COLO829 (cell line): Measurements from ENCODE around the gene ZNF189.
"Not testable (repeated sequence)": the region's sequence is repeated elsewhere in the genome, so short reads cannot be mapped to it uniquely, and the experiment has no call there.

Experiments used
- DNase-seq: peaks from one replicate; pipeline ENCODE4 v3.0.0; 2012; ENCODE audit warnings: low spot score

Gene ZNF189

DNA sequence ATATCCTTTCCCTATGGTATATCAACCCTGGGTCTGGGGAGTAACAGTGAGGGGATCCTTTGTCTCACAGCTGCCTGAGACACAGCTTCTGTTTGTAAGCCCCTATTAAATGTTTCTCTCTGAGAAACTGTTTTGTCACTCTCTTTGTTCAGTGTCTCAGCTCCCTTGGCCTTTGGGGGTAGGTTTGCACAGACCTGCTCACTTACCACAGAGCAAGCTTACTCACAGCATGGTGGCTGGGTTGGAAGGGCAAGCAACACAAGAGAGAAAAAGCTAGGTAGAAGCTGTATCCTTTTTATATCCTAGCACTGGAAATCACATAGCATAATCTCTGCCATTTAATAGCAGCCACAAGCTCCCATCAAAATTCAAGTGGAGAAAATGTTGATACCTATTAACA is 18.4 kb upstream of the ZNF189 start:
- DNase-seq = no peak

DNA sequence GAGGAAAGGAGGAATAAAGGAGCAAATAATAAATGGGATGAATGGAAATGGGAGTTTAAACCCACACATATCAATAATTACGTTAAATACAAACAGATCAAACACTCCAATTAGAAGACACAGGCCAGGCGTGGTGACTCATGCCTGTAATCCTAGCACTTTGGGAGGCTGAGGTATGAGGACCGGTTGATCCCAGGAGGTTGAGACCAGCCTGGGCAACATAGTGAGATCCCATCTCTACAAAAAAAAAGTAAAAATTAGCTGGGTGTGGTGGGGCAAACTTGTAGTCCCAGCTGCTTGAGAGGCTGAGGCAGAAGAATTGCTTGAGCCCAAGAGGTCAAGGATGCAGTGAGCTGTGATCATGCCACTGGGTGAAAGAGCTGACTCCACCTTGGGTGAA is 17.5 kb upstream of the ZNF189 start:
- DNase-seq = no peak

DNA sequence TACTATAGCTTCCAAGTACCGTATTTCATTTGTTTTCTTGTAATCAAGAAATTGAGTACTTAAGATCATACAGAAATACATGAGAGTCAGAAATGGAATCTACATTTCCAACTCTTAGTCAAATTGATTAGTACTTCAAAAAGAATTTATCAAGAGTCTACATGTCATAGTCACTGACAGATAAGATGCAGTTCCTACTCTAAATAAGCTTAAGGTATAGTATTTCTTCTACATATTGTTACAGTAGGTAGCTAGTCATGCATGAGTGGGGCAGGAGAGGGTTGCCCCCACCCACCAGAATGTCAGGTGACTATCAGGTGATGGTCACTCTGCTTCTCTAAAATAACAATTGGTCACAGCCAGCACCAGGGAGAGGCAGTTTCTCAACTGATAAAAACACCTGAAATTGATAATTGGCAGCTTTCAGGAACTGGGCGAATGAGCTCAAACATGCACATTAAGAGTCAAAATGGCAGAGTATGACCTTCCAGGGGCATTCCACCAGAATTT is 16.8 kb upstream of the ZNF189 start:
- no peak for DNase-seq

DNA sequence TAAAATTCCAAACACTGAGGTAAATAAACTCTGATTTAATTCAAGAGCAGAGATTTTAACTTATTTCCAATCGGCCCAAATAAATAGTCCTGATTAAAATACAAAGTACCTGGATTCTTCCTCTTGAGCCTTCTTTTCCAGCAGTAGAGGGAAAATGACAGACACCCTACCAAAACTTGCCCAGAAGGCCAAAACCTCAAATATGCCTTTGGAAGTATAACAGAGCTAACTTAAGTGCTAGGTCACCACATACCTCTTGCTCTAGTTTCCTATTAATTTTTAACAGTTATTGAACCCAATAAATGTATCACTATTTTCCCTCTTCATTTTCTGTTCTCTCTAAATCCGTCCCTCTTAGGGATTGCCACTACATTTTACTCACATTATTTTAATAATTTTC is 15.3 kb upstream of the ZNF189 start:
- no peak for DNase-seq

DNA sequence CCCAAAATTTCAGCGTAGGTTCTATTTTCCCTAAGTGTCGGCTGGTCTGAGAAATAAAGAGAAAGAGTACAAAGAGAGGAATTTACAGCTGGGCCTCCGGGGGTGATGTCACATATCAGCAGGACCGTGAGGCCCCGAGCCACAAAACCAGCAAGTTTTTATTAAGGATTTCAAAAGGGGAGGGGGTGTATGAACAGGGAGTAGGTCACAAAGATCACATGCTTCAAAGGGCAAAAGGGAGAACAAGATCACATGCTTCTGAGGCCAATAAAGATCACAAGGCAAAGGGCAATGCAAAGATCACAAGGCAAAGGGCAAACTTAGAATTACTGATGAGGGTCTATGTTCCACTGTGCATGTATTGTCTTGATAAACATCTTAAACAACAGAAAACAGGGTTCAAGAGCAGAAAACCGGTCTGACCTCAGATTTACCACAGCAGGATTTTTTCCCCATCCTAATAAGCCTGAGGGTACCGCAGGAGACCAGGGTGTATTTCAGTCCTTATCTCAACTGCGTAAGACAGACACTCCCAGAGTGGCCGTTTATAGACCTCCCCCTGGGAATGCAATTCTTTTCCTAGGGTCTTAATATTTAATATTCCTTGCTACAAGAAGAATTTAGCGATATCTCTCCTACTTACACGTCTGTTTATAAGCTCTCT is 13.6 kb upstream of the ZNF189 start, which contains the start of gene BAAT:
TSS of gene BAAT (minus strand) at position 134 of the 664 bp plus-strand sequence. CDS start 13,602 bp downstream, outside the sequence.
- DNase-seq = not testable (repeated sequence)

DNA sequence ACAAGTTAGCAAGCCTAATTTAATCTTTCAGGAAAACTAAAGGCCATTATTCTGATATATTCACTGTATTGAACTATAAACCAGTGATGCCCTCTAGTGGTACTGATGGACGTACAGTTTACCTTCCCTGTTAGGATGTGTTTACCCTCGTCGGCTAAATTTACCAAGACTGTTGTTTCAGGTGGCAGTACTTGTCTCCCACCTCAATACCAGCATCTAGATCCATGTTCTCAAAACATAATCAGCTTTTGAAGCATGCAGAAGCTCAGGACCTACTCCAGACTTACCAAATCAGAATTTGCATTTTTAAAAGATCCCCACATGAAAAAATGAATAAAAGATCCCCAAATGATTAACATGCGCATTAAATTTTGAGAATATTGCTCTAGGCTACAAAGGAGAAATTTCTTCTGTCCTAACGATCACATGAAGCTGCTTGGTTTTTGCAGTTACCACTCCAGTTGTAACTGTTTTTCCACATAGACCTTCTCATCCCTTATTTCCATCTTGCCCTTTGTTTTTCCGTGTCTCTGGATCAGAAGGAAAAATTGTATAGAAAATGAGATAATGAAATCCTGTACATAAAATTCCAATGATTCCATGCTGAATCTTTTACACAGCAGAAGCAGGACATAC is 10.7 kb upstream of the ZNF189 start:
- DNase-seq = no peak

DNA sequence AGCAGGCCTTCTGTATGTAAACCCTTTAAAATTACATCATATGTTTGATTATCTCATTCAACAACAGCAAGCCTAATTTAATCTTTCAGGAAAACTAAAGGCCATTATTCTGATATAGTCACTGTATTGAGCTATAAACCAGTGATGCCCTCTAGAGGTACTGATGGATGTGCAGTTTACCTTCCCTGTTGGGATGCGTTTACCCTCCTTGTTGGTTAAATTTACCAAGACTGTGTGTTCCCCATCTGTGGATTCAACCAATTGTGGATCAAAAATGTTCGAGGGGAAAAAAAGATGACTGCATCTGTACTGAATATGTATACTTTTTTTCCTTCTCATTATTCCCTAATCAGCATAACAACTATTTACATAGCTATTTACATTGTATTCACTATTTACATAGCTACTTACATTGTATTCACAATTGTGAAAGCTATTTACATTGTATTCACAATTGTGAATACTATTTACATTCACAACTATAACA is 10.1 kb upstream of the ZNF189 start:
- DNase-seq = no peak

DNA sequence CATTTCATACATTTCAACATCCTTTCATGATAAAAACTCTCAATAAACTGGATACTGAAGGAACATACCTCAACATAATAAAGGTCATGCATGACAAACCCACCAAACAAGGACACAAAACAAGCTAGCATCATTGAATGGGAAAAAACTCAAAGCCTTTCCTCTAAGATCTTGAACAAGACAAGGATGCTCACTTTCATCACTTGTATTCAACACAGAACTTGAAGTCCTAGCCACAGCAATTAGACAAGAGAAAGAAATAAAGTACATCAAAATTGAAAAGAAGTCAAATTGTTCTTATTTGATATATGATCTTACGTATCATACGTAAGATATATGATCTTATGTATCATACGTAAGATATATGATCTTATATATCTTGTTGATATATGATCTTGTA is 5.5 kb upstream of the ZNF189 start:
- DNase-seq = no peak

DNA sequence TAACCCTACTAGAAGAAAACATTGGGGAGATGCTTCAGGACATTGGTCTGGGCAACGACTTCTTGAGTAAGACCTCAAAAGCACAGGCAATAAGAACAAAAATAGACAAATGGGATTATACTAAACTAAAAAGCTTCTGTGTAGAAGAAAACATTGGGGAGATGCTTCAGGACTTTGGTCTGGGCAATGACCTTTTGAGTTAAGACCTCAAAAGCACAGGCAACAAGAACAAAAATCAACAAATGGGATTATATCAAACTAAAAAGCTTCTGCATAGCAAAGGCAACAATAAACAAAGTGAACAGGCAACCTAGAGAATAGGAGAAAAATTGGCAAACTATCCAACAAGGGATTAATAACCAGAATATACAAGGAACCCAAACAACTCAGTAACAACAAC is 4.0 kb upstream of the ZNF189 start:
- no peak for DNase-seq

DNA sequence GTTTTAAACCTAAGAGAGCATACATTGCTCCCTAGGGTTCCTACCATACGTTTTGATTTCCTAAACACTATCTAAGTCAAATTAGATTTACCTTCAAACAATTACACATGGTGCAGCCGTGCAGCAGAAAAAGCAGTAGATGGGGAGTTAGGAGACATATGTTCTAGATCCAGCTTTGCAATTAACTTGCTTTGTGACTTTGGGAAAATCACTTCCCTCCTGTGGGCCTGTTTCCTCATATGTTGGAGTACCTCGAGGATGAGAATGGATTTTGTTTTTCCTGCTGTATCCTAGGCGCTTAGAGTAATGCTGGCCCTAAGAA is 944 bp upstream of the ZNF189 start:
- no peak for DNase-seq

DNA sequence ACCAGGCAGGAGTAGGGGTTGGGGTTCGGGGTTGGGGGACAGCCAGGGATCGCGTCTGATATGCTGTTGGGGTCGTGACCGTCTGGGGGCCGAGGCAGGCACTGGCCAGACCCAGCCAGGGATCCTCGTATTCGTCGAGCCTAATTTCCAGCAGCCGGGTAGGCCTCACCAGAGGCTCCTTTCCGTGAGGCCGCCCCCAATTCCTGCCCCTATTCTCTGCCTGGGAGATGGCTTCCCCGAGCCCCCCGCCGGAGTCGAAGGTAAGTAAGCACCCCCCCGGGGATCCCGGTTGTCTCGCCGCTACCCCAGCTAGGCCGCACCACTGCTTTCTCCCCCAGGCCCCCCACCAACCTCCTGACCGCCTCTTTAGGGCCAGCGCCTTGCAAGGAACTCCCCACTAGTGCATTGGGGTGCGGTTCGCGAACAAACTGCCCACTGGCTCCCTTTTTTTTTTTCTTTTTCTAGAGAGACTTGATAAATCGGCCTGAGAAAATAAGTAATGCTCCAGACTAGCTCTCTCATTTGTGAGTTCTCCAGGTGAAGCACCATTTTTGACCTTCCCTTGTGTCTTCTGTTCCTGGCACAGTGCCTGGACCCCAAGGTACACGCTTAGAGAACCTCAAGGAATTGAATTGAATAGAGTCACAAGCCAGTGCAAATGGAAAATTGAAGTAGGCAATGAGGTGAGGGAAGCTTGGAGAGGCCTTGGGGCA is 435 bp downstream of the ZNF189 start:
- no peak for DNase-seq

DNA sequence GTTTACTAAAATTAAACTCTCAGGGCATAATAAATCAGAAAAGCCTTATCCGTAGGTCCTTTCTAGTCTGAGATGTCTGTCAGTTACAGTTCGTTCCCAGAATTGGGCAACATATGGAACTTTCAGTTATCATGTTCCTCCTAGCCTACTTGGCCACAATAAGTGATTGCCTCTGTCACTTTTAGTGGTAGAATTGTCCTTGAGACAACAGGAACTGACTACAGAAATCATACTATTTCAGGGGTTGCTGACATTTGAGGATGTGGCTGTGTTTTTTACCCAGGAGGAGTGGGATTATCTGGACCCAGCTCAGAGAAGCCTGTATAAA is 956 bp downstream of the ZNF189 start:
- DNase-seq = no peak

DNA sequence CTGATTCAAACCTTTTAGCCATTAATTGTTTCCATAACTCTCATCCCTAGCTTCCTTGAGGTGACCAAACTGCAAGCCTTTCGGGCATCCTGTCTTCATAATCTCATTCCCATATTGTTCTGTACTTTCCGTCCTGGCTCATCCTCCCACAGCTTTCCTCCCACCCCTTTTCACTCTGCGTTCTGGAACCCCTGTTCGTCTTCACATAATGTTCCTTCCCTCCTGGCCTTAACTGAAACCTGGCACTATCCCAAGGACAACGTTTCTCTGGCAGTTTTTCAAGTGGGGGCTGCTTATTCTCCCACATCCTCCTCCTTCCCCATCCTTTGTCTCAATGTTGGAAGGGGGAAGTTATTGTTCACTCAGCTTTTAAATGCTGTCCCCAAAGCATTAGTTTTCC is 1.5 kb downstream of the ZNF189 start:
- no peak for DNase-seq

DNA sequence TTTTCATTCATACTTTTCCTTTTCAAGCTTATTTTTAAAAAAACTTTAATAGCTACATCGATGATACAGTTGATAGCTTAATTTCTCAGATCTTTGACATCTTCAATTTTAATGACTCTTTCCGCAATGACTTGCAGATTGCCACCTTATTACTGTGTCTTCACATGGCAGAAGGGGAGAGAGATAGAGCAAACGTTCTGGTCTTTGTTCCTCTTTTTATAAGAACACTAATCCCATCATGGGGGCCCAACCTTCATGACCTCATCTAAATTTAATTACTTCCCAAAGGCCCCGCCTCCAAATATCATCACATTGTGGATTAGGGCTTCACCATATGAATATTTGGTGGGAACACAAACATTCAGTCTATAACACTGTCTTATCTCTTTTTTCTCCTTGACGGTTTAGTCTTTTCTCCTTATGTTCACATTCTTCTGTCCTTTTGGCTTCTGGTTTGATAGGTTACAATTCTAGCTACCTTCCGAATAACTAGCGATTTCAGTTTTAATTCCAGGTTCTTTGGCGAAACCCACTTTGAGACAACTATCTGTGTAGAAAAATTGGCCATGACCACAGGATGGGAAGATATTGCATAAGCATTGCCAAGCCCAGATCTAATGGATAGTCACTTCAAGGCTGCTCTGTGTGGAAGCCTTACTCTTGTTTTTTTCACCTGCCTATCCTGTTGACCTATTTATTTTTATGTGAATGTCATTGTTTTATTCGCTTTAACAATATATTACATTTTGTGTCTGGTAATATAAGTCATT is 5.0 kb downstream of the ZNF189 start:
- DNase-seq = no peak

DNA sequence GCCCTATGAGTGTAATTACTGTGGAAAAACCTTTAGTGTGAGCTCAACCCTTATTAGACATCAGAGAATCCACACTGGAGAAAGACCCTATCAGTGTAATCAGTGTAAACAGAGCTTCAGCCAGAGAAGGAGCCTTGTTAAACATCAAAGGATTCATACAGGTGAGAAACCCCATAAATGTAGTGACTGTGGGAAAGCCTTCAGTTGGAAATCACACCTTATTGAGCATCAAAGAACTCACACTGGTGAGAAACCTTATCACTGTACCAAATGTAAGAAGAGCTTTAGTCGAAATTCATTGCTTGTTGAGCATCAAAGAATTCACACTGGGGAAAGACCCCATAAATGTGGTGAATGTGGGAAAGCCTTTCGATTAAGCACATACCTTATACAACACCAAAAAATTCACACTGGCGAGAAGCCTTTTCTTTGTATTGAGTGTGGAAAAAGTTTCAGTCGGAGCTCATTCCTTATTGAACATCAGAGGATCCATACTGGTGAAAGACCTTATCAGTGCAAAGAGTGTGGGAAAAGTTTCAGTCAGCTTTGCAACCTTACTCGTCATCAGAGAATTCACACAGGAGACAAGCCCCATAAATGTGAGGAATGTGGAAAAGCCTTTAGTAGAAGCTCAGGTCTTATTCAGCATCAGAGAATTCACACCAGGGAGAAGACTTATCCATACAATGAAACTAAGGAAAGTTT is 9.9 kb downstream of the ZNF189 start:
- no peak for DNase-seq

DNA sequence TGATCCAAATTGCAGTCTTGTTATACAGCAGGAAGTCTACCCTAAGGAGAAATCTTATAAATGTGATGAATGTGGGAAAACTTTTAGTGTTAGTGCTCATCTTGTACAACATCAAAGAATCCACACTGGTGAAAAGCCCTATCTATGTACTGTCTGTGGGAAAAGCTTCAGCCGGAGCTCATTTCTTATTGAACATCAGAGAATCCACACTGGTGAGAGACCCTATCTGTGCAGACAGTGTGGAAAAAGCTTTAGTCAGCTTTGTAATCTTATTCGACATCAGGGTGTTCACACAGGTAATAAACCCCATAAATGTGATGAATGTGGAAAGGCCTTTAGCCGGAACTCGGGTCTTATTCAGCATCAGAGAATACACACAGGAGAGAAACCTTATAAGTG is 10.4 kb downstream of the ZNF189 start:
- no peak for DNase-seq

DNA sequence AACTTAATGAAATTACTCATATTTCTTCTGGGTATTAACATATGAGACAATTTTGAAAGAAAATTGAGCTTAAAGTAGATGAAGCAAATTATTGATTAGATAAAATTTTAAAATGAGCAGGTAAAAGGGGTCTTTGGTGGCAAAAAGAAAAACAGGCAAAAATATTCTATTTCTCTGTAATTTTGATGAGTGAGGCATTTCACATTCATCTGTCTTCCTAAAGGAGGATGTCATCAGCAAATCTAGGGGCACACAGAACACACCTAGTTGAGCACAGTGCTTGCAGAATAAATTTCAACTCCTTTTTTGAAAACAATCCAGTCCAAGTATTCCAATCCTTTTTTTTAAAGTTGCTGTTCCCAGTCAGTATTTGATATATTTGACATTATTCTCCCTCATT is 16.2 kb downstream of the ZNF189 start:
- DNase-seq = no peak

DNA sequence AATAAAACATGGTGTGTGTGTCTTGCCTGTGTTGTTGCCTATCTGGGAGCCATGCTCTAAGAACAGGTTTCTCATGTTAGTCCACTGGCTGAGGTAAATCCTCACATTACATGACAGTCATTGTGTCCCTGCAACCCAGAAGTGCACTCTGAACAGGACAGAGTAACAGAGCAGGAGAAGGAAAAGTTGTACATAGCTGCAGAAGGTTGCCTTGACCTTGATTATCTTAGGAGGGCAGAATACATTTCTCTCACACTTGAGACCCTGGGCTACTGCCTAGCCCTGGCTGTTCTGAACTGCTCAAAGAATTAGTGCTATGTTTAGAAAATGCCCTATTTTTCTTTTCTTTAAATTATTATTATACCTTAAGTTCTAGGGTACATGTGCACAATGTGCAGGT is 16.9 kb downstream of the ZNF189 start:
- no peak for DNase-seq

DNA sequence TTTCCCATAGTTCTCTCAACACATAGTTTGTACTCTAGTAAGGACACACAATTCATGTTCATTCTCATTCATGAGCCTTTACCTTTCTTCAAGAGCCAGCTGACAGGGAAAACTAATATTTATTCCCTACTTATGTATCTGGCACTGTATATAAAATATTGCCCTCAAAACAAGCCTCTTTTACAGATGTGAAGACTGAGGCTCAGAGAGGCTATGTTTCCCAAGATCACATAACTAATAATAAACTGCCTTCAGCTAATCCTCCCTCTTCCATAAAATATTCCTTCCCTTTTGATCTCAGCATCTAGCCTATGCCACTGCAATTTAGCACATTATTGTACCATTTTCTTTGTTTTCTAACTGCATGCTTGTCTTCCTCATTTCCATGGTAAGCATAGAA is 18.7 kb downstream of the ZNF189 start:
- DNase-seq = no peak

DNA sequence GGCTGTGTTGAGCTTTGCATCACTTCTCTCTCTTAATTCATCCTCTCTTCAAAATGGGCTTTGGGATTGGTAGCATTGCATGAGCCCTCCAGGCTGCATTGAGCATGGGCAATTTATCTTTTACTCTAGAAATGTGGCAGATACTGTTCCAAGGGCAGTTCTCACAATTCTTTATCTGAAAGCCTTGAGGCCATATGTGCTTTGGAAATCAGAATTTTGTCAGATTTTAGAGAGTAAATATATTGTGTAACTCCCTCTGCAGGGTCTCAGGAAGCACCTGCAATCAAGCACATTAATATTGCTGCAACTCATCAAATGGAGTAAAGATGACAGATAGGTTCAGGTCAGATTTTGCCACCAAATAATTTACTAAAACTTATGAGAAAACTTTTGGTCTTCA is 19.3 kb downstream of the ZNF189 start:
- DNase-seq = no peak

DNA sequence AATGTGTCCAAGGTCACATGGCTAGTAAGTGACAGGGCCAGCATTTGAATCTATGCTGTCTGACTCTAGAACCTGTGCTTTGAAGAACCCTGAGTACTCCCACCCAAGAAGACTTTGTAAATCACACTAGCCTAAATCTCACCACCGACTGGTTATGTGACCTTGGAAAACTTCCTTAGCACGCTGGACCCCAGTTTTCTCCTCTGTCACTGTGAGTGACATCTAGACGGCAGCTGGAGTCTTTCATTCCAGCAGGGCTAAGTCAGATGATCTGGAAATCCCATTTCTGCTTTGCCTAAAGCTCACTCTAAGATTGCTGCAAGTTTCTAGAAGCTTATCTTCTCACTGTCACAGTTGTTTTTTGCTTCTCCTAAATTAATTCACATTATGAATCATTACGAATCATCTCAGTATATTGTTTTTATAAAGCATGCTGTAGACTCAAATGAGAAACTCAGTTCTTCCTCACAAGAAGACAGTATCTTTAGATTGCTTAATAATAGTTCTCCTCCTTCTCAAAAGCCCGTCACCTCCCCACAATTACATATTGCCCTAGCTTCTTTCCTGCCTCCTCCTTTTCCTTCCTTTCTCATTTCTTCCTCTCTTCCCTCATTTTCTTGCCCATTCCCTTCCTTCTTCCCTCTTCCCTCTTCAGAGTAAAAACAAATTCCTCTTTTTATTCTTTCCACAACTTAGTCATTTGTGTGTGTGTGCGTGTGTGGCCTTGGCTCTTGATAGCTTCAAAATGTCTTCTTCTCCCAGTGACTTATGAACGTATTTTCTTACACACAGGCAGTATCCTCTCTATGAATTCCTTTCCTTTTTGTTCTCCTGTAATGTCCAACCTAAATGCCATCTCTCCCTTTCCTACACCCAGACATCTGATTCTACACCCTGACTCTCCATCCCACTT is 20.1 kb downstream of the ZNF189 start:
- DNase-seq = no peak
